GM19035 (cell line): Measurements from ENCODE around the gene CD300LF.

Experiments
- ATAC-seq: cut with Tn5 transposase; IDR thresholded peaks from one replicate; pipeline ENCODE4 v1.9.1; 2021; ENCODE audit not compliant: unreplicated experiment

CD300LF gene

DNA sequence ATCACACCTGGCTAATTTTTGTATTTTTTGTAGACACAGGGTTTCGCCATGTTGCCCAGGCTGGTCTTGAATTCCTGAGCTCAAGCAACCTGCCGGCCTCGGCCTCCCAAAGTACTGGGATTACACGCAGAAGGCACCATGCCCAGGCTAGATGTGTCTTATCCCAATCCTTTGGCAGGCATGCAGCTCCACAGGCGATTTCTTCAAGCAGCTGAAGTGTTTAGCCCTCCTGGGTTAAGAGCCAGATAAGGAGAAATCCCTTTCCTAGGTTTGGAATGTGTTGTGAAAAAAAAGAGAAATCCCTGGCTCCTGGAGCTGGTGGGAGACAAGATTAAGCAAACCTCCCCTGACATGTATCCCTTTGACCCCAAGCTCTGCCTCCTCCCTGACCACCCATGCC is 33.7 kb upstream of the CD300LF start:
- ATAC-seq, result no peak

GRCh38 chr17:74745548-74746177 is 32.9 kb upstream of the CD300LF start:
- ATAC-seq, result no peak

GRCh38 chr17:74744714-74745547 is 32.2 kb upstream of the CD300LF start:
- no peak for ATAC-seq

GRCh38 chr17:74744349-74744713 is 31.6 kb upstream of the CD300LF start:
- ATAC-seq, result no peak

- no peak for ATAC-seq
These were observed 31.0 kb upstream of the CD300LF start for GRCh38 chr17:74743755-74744154.

DNA sequence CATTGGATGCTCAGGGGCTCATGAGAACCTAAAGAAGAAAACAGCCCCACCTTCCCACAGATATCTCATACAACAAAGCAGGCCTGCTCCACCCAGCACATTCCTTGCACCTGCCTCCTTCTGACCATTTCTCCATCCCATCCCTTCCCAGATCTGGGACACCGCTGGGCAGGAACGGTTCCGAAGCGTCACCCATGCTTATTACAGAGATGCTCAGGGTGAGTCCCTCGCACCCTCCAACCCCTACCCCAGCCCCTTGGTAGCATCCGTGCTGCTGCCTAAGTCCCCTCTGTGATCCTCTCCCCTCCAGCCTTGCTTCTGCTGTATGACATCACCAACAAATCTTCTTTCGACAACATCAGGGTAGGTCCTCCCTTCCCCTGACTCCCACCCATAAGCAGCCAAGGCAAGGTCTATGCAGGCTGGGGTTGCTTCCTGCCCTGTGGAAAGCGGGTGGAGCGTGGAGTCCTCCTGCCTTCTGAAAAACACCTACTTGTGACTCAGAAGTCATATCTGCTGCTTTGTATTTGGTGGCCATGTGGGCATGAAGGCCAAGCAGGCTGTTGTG is 30.3 kb upstream of the CD300LF start:
- no peak for ATAC-seq

DNA sequence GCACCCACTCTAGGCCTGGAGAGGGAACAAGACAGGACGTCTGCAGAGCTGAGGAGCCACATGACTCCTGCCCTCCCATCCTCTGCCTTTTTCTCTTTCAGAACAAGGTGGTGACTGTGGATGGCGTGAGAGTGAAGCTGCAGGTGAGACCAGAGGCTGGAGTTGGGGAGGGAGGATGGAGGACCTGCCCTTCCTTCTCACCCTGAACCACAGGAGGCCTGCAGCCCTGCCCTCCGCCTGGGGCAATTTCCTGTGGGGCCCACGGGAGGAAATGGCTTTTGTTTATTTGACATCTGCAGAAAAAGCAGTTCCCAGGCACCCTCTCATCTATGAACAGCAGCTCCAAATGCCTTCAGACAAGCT is 29.4 kb upstream of the CD300LF start:
- no peak for ATAC-seq

DNA sequence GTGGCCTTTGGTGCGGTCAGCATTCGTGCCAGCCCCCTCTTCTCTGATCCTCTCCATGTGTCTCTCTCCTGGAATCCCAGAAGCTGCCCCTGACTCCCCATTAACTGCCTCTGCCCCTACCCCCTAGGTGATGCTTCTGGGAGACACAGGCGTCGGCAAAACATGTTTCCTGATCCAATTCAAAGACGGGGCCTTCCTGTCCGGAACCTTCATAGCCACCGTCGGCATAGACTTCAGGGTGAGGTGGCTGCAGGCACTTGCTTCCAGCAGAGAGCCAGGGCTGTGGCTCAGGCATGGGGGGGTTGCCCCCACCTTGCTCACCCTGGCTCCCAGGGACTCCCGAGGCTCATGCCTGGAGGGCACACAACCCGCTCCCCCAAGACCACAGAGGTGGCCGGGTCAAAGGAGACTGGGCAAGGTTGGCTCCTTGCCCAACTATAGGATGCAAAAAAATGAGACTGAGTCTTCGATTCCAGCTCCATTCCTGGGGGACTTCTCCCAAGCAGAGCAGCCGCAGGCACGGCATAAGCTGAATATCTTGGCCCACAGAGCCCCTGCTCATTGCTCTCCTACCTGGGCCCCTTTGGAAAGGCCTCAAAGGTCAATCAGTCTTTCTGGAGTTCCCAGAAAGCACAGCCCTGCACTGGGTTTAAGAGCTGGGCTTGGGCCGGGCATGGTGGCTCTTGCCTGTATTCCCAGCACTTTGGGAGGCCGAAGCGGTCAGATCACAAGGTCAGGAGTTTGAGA is 28.1 kb upstream of the CD300LF start:
- ATAC-seq, result no peak

DNA sequence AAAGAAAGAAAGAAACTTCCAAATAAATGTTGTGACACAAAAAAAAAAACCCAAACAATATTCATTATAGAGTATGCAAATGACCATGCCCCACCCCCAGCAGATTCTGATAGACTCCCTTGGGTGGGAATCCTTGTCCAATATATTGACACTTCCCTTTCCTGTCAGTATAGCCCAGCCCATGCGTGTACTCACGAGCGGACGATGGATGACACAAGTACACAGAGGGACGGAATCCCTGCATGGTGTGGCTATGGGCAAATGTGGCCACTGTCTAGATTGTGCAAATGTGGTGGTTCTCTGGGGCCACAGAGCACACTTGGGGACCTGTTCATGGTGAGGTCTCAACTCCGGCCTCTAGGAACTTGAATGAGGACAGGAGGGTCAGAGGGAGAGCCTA is 27.4 kb upstream of the CD300LF start:
- ATAC-seq, result no peak

- no peak for ATAC-seq
These were observed 26.6 kb upstream of the CD300LF start for GRCh38 chr17:74739227-74739831.

GRCh38 chr17:74738051-74738996 is 25.6 kb upstream of the CD300LF start:
- peak; percentile 48 for ATAC-seq

DNA sequence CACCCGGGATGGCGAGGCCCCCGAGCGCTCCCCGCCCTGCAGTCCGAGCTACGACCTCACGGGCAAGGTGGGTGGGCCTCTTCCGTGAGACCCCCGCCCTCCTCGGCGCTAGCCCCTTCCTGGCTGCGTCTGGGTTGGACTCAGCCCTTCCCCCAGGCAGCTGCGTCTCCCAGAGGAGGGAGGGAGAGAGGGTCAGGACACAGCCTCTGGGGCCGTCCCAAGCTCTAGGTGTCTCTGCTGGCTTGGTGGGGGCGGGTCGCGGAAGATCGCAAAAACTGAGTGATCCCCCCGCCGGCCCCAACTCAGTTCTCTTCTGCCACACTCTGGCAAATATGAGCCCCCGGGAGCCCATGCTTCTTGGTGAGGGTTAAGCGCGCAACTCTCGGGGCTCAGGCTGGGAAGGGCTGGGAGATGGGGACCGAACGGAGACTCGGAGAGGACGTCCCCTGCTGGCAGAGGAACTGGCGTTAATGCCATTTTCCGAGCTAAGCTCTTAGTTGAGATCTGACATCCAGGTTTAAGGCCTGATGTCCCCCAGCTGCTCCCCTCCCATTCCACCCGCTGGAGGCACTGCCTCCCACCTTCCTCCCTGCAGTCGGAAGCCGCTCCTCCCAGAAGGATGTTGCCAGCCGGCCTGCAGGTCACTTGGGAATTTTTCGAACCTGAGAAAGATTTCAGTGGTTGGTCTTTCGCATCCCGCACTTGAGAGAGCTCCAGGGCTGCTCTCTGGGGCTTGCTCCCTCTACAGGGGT is 24.8 kb upstream of the CD300LF start:
- peak; percentile 21 for ATAC-seq

DNA sequence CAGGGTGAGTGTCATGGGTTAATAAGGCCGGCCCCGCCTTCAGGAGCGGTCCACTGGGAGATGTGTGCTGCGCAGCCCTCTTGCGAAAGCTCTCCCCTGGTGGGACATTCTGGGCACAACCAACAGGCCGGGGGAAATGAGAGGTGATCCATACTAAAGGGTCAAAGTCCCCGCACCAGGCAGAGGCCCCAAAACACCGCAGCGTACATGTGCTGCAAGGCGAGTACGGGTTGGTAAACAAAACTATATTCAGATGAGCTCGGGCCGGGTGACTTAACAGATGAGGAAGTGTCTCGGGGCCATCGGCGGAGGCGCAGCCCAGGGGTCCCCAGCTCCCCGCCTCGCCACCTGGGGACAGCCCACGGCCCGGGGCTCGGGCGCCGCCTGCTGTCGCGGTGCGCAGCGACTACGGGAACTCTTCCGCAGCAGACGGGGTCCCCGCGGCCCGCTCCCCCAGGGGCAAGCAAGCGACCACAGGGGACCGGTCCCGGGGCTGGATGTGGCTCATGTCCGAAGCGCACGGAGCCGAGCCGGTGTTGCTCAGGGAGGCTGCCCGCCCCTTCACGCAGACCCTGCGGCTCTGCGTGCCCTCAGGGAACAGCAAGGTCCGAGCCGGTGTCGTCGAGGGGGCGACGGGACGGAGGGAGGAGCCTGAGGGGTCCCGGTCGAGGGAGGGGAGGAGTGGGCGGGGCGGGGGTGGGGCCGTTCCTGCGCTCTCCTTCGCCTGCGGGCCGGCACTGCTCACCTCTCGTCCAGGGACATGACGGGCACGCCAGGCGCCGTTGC is 24.0 kb upstream of the CD300LF start, which contains the start of gene RAB37:
Gene RAB37 (plus strand): TSS at position 744 of the 786 bp plus-strand sequence. CDS start 17 bp downstream, at position 761.
- ATAC-seq, result peak; percentile 38

- no peak for ATAC-seq
These were observed 21.5 kb upstream of the CD300LF start for GRCh38 chr17:74734256-74734655.

GRCh38 chr17:74733365-74734122 is 20.8 kb upstream of the CD300LF start:
- ATAC-seq, result no peak

- ATAC-seq, result no peak
These were observed 19.5 kb upstream of the CD300LF start for GRCh38 chr17:74732042-74732867.

DNA sequence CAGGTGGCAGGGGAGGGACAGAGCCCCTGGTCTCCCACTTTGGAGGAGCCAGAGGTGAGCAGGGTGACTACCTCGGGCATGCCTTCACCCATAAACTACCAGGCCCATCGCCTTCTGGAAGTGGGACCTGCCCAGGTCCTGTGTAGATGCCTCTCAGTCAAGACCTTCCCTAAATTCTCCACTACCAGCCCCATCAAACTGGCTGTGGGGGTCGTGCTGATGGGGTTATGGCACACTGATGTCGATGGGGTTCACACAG is 18.6 kb upstream of the CD300LF start:
- no peak for ATAC-seq
